ENCODE results near the gene ABCA10. TPM values are rescaled to one million over a fixed set of nuclear protein-coding genes. Genes with fewer than 3 reads are reported as not detected.
"Not testable (repeated sequence)": the region's sequence is repeated elsewhere in the genome, so short reads cannot be mapped to it uniquely, and the experiment has no call there.

Gene ABCA10
- total RNA-seq (2014; rRNA removed) (0.12 and 0.47 TPM in 2 replicates), Bru-seq, nascent RNA (percentile 56 among the genes with signal in this experiment), BruChase-seq, experiment 1, labeled RNA remaining after a 6-hour chase (percentile 54 among the genes with signal in this experiment), BruChase-seq, experiment 2, labeled RNA remaining after a 2-hour chase (percentile 68 among the genes with signal in this experiment)
- long read RNA-seq, partial matches to known transcripts: 0 of 1 reads
- long read RNA-seq, other reads (novel, unspliced or antisense): 1 of 1 reads

GRCh38 chr17:69228576-69228975, at the start of gene ABCA10:
Gene ABCA10, minus strand, starts transcription at chr17:69228824. Its CDS starts 3,466 bp downstream, at chr17:69225358.
- Histone ChIP-seq H3K27ac (ENCODE audit: low read length) (no peak within 1 kb of the TSS), H3K4me2 (ENCODE audit: low read length) (no peak within 1 kb of the TSS), H3K9ac (ENCODE audit: low read length) (no peak within 1 kb of the TSS), H3K36me3 (ENCODE audit: low read depth, low read length) (no peaks in the 10 kb centered on the region), H3K79me2 (ENCODE audit: low read length) (no peaks in the 10 kb centered on the region), H3K4me1 (ENCODE audit: insufficient read depth, low read length) (no peaks in the 10 kb centered on the region), H4K20me1 (ENCODE audit: low read length) (no peaks in the 10 kb centered on the region), H3K9me3 (ENCODE audit: low read length) (peaks cover 7% of the 10 kb centered on the region; the same call in 1 of the 2 replicates), H3K4me3 (ENCODE audit: low read length) (no peak within 1 kb of the TSS), H3F3A (ENCODE audit: low read length, unreplicated experiment) (no peaks in the 10 kb centered on the region), H2AFZ (ENCODE audit: low read length) (no peak within 1 kb of the TSS), H3K27me3 (ENCODE audit: low read length) (no peaks in the 10 kb centered on the region), H3K9me2 (replicated peaks; ENCODE audit: low read length) (no peaks in the 10 kb centered on the region)
- POLR2A ChIA-PET (ENCODE audit: unreplicated experiment): no interaction called here
- BruUV-seq (replicated peaks): no TSS peak
- no peak for DNase-seq
- intact Hi-C loops (cut with micrococcal nuclease): no loop called here
- TF ChIP-seq EZH2 (IDR thresholded peaks at IDR 0.05; ENCODE audit: low read length, unreplicated experiment) (no peak), CTCF (conservative IDR thresholded peaks at IDR 0.05; ENCODE audit: low read depth, low read length) (no peak)
- peak; percentile 50; the same call in 1 of the 2 replicates for ATAC-seq
- CTCF ChIA-PET: no interaction called here

- CTCF ChIA-PET; H3K4me2 ChIP-seq (ENCODE audit: low read length); H3K4me1 ChIP-seq (ENCODE audit: insufficient read depth, low read length); BruUV-seq (replicated peaks); H3K27ac ChIP-seq (ENCODE audit: low read length); H3K9me3 ChIP-seq (ENCODE audit: low read length); POLR2A ChIA-PET (ENCODE audit: unreplicated experiment); H3K36me3 ChIP-seq (ENCODE audit: low read depth, low read length); H3K4me3 ChIP-seq (ENCODE audit: low read length); H4K20me1 ChIP-seq (ENCODE audit: low read length); H3F3A ChIP-seq (ENCODE audit: low read length, unreplicated experiment); intact Hi-C loops (cut with micrococcal nuclease); H3K27me3 ChIP-seq (ENCODE audit: low read length); ATAC-seq; H3K9me2 ChIP-seq (replicated peaks; ENCODE audit: low read length); H3K79me2 ChIP-seq (ENCODE audit: low read length); DNase-seq; H3K9ac ChIP-seq (ENCODE audit: low read length); H2AFZ ChIP-seq (ENCODE audit: low read length): not testable (repeated sequence)
Measured at GRCh38 chr17:69276279-69276678, 47.7 kb upstream of the ABCA10 start.

- Histone ChIP-seq H3K9ac (ENCODE audit: low read length) (no peak overlapping the region), H3K9me2 (replicated peaks; ENCODE audit: low read length) (no peaks in the 10 kb centered on the region), H3K9me3 (ENCODE audit: low read length) (no peaks in the 10 kb centered on the region), H3K4me3 (ENCODE audit: low read length) (no peak overlapping the region), H3K27me3 (ENCODE audit: low read length) (no peaks in the 10 kb centered on the region), H3K4me2 (ENCODE audit: low read length) (no peak overlapping the region), H3F3A (ENCODE audit: low read length, unreplicated experiment) (no peaks in the 10 kb centered on the region), H2AFZ (ENCODE audit: low read length) (no peak overlapping the region), H3K36me3 (ENCODE audit: low read depth, low read length) (no peaks in the 10 kb centered on the region), H3K4me1 (ENCODE audit: insufficient read depth, low read length) (no peaks in the 10 kb centered on the region), H4K20me1 (ENCODE audit: low read length) (no peaks in the 10 kb centered on the region), H3K27ac (ENCODE audit: low read length) (no peak overlapping the region), H3K79me2 (ENCODE audit: low read length) (no peaks in the 10 kb centered on the region)
- ChIA-PET POLR2A (ENCODE audit: unreplicated experiment) (no interaction called here), CTCF (no interaction called here)
- BruUV-seq (replicated peaks): no TSS peak
- DNase-seq (no peak), ATAC-seq (no peak)
- intact Hi-C loops (cut with micrococcal nuclease): no loop called here
- TF ChIP-seq CTCF (conservative IDR thresholded peaks at IDR 0.05; ENCODE audit: low read depth, low read length): no peak
- no peak for TF ChIP-seq EZH2phosphoT487 (IDR thresholded peaks at IDR 0.05; ENCODE audit: borderline replicate concordance, low read length)
Measured at GRCh38 chr17:69275751-69276150, 47.1 kb upstream of the ABCA10 start.
